Measurements from ENCODE around the gene CYB5D1.

The CYB5D1 gene

DNA sequence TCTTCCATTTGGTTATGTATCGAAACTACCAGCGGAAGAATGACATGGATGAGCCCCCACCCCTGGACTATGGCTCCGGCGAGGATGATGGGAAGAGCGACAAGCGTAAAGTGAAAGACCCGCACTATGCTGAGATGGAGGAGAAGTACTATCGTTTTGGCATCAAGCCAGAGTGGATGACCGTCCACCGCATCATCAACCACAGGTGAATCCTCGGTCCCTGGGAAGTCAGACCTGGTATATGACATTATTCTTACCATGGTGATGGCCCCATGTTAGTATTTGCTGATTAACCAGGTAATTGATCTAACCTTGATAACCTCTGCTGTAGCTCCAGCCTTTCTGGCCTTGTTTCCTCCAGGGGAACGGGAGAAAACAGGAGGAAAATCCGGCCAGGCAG is 39.3 kb downstream of the CYB5D1 start:
- Histone ChIP-seq H3K4me3 (no peak overlapping the region), H3K27ac (peak overlapping the region in 1 of 21 experiments; percentile 21)

DNA sequence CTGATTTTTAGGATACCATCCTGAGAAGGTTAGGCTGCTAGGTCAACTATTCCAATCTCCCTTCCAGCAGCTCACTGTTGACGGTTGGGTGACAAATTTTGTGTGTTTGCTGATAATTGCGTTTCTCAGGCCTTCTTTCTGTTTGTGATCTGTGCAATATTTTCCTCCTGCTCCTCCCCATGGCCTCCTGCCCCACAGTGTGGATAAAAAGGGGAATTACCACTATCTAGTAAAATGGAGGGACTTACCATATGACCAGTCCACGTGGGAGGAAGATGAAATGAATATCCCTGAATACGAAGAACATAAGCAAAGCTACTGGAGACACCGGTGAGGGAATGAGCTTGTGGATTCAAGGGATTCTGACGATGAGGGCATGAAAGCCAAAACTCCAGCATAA is 40.0 kb downstream of the CYB5D1 start:
- Histone ChIP-seq H3K27ac (peak overlapping the region in 2 of 21 experiments; percentile 19 to 21), H3K4me3 (no peak overlapping the region)

DNA sequence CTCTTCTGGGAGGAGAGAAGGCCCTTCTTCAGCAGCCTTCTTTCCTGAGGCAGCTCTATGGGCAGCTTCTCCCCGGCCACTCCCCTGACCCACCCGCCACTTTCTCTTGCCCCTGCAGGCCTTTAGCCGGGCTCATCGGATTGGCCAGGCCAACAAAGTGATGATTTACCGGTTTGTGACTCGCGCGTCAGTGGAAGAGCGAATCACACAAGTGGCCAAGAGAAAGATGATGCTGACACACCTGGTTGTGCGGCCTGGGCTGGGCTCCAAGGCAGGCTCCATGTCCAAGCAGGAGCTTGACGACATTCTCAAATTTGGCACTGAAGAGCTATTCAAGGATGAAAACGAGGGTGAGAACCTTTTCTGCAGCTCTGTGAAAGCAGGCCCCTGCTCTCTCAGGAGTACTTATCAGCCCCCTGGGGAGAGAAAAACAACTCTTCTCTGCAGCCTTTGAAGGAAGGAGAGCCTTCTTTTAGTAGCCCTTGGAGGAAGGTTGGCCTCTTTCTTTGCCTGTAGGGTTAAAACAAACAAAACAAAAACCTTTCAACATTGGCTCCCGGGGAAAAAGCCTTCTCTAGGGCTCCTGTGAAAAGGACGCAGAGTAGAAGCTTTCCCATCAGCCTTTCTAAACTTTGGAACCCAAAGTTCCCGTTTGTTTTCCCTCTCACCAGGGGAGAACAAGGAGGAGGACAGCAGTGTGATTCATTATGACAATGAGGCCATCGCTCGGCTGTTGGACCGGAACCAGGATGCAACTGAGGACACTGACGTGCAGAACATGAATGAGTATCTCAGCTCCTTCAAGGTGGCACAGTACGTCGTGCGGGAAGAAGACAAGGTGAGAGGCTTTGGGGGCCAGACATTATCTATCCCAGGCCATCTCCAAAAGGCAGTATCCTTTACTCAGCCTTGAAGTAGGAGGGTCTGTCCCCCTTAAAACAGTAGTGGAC is 45.6 kb downstream of the CYB5D1 start:
- no peak overlapping the region for H3K4me3 ChIP-seq
- no peak overlapping the region for H3K27ac ChIP-seq

DNA sequence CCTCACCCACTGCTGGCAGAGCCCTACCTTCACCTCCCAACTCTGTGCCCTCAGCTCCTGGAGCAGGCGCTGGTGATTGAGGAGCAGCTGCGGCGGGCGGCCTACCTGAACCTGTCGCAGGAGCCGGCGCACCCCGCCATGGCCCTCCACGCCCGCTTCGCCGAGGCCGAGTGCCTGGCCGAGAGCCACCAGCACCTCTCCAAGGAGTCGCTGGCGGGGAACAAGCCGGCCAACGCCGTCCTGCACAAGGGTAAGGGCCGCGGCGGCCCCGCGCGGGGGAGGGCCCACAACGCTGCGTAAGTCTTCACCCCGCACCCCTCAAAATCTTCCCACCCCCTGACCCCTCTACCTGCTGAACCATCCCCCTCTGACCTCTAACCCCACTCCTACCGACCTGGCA is 51.3 kb downstream of the CYB5D1 start:
- Histone ChIP-seq H3K4me3 (no peak overlapping the region), H3K27ac (no peak overlapping the region)

DNA sequence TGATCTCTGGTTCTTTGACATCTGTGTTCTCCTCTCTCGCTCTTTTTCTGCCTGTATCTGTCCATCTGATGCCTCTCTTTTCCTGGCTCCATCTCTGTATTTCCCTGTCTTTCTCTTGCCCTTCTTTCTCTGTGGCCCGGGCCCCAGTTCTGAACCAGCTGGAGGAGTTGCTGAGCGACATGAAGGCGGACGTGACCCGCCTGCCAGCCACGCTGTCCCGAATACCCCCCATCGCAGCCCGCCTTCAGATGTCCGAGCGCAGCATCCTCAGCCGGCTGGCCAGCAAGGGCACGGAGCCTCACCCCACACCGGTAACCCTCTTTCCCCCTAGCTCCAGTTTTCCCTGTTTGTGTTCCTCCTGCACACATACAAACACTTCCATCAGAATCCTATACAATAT is 52.5 kb downstream of the CYB5D1 start:
- H3K27ac ChIP-seq, result no peak overlapping the region
- no peak overlapping the region for H3K4me3 ChIP-seq

DNA sequence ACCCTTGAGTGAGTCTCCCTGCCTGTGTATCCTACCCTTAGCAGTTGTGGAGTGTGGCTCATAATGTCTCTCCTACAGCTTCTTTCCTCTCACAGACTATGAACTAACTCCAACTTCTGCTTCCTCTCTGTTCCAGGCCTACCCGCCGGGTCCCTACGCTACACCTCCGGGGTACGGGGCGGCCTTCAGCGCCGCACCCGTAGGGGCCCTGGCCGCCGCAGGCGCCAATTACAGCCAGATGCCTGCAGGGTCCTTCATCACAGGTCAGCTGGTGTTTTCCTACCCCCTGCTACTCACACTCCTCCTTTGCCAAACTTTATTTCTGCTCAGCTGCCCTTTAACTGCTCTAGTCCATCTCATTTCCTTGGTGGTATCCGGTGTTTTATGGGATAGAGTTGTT is 52.9 kb downstream of the CYB5D1 start:
- Histone ChIP-seq H3K4me3 (no peak overlapping the region), H3K27ac (no peak overlapping the region)

DNA sequence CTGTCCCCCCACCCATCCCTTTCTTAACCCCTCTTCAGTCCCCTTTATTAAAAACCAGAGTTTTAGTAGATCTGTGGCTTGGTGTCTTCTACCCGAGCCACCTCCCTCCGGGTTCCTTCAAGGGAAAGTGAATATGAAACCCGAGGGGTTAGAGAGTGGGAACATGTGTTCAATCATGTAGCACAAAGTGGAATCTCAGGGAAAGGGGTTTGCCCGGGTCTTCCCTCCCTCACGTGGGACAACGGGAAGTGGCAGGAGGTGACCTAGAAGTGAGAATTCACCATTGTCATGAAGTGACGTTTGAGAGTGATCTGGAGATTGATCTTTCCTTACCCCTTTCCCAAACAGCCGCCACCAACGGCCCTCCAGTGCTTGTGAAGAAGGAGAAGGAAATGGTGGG is 53.3 kb downstream of the CYB5D1 start:
- Histone ChIP-seq H3K27ac (no peak overlapping the region), H3K4me3 (no peak overlapping the region)

All from skin epidermis (tissue), 12 donors.